Activated naive CD4-positive, alpha-beta T cell treated with anti-CD3 and anti-CD28 coated beads for 36 hours (primary cell): ENCODE results near the gene AFAP1L1. TPM values are rescaled to one million over a fixed set of nuclear protein-coding genes. Genes with fewer than 3 reads are reported as not detected.
"Not testable (repeated sequence)": the region's sequence is repeated elsewhere in the genome, so short reads cannot be mapped to it uniquely, and the experiment has no call there.

Source experiments
- CTCF ChIA-PET: fragments of 350-600 bp; sonication (Branson Sonifier 250); formaldehyde crosslinking; loops from one replicate; lab custom pipeline; 2021; ENCODE audit warnings: antibody characterized with exemption; lab: Charles Lee
- DNase-seq: peaks from one replicate; pipeline ENCODE4 v3.0.0-alpha.2; 2020
- H3K27ac Mint-ChIP-seq: one replicate; pipeline ENCODE4 v1.8.0; 2021; ENCODE audit warnings: mild to moderate bottlenecking, mixed read lengths
- H3K27me3 Mint-ChIP-seq: one replicate; pipeline ENCODE4 v1.8.0; 2021; ENCODE audit warnings: low read depth, mixed read lengths
- H3K36me3 Mint-ChIP-seq: one replicate; pipeline ENCODE4 v1.8.0; 2021; ENCODE audit warnings: low read depth, mixed read lengths
- H3K4me1 Mint-ChIP-seq: one replicate; pipeline ENCODE4 v1.8.0; 2021; ENCODE audit warnings: low read depth, mixed read lengths
- H3K4me3 Mint-ChIP-seq: one replicate; pipeline ENCODE4 v1.8.0; 2021; ENCODE audit warnings: mild to moderate bottlenecking, moderate library complexity, mixed read lengths
- H3K9me3 Mint-ChIP-seq: one replicate; pipeline ENCODE4 v1.8.0; 2021; ENCODE audit warnings: mixed read lengths
- intact Hi-C: fragments of 100-400 bp; cut with micrococcal nuclease; formaldehyde crosslinking; loops from one replicate; pipeline ENCODE4 v1.15.1; 2023
- total RNA-seq, 2 experiments: library from RNA; stranded (reverse); gene quantifications; one replicate each; pipeline ENCODE4 v1.2.3, GENCODE V29; 2021

AFAP1L1 gene
- total RNA-seq, 2 experiments from 2014 or later: 0.07 TPM; not detected in 1

GRCh38 chr5:149264439-149265067 lies 7.1 kb upstream of the AFAP1L1 start:
- intact Hi-C loops: loop anchor here (1.0 to 5.0 kb wide), 5 partner anchors 24 to 442 kb away; partner anchors contain the start of gene ABLIM3
- no peaks in the 10 kb centered on the region for H3K36me3 Mint-ChIP-seq
- H3K27me3 Mint-ChIP-seq: no peaks in the 10 kb centered on the region
- no peaks in the 10 kb centered on the region for H3K9me3 Mint-ChIP-seq
- H3K27ac Mint-ChIP-seq: no peak overlapping the region
- peak; percentile 67 for DNase-seq
- H3K4me1 Mint-ChIP-seq: peaks cover 7% of the 10 kb centered on the region
- CTCF ChIA-PET: interaction anchor here (0.7 to 5.3 kb wide), 16 partner anchors 10 to 524 kb away, joined by 3 to 88 read pairs (median 4); partner anchors contain the start of gene ABLIM3
- H3K4me3 Mint-ChIP-seq: no peak overlapping the region

- H3K9me3 Mint-ChIP-seq: no peaks in the 10 kb centered on the region
- no peak overlapping the region for H3K27ac Mint-ChIP-seq
- intact Hi-C loops: loop anchor here (2.0 to 5.0 kb wide), 4 partner anchors 24 to 443 kb away; no protein-coding TSS in a partner anchor
- no peak for DNase-seq
- no peaks in the 10 kb centered on the region for H3K36me3 Mint-ChIP-seq
- peaks cover 7% of the 10 kb centered on the region for H3K4me1 Mint-ChIP-seq
- CTCF ChIA-PET: interaction anchor here (0.7 to 5.3 kb wide), 17 partner anchors 10 to 524 kb away, joined by 3 to 88 read pairs (median 3); partner anchors contain the start of gene ABLIM3
- no peaks in the 10 kb centered on the region for H3K27me3 Mint-ChIP-seq
- no peak overlapping the region for H3K4me3 Mint-ChIP-seq
Measured at GRCh38 chr5:149265068-149265465, 6.6 kb upstream of the AFAP1L1 start.

DNA sequence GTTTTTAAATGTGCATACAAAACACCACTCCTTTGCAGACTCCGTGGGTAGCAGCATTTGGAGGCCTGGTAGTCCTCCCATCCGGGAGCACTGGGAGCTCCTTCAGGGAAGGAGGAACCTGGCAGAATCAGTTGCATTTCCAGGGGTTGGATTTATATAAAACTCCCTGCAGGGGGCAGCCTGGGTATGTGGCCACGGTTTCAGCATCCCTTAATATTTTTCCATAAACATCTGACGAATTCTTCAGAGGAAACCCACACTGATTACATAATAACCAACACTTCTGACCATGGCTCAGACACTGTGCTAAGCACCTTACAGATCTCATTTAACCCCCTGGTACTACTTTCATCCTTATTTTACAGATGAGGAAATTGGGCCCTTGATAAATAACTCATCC lies 6.1 kb upstream of the AFAP1L1 start:
- Mint-ChIP-seq H3K36me3 (no peaks in the 10 kb centered on the region), H3K9me3 (no peaks in the 10 kb centered on the region), H3K27me3 (no peaks in the 10 kb centered on the region)

GRCh38 chr5:149267241-149267973 lies 4.3 kb upstream of the AFAP1L1 start:
- H3K4me1 Mint-ChIP-seq: peaks cover 15% of the 10 kb centered on the region
- no peaks in the 10 kb centered on the region for H3K36me3 Mint-ChIP-seq
- no peak overlapping the region for H3K27ac Mint-ChIP-seq
- H3K27me3 Mint-ChIP-seq: peaks cover 13% of the 10 kb centered on the region
- H3K9me3 Mint-ChIP-seq: no peaks in the 10 kb centered on the region
- intact Hi-C loops: loop anchor here (5.0 kb wide), 3 partner anchors 40 to 445 kb away; no protein-coding TSS in a partner anchor
- H3K4me3 Mint-ChIP-seq: no peak overlapping the region
- CTCF ChIA-PET: interaction anchor here (0.9 to 5.3 kb wide), 6 partner anchors 9 to 232 kb away, joined by 3 to 88 read pairs (median 4); partner anchors contain the start of gene ABLIM3
- no peak for DNase-seq

More for the DNA sequence above, 6.1 kb upstream of the AFAP1L1 start:
- CTCF ChIA-PET: interaction anchor here (0.7 to 5.3 kb wide), 16 partner anchors 9 to 525 kb away, joined by 3 to 88 read pairs (median 4); partner anchors contain the start of gene ABLIM3
- H3K4me1 Mint-ChIP-seq: peaks cover 7% of the 10 kb centered on the region
- no peak overlapping the region for H3K4me3 Mint-ChIP-seq
- intact Hi-C loops: loop anchor here (2.0 to 5.0 kb wide), 4 partner anchors 25 to 443 kb away; no protein-coding TSS in a partner anchor
- no peak overlapping the region for H3K27ac Mint-ChIP-seq
- DNase-seq: no peak

DNA sequence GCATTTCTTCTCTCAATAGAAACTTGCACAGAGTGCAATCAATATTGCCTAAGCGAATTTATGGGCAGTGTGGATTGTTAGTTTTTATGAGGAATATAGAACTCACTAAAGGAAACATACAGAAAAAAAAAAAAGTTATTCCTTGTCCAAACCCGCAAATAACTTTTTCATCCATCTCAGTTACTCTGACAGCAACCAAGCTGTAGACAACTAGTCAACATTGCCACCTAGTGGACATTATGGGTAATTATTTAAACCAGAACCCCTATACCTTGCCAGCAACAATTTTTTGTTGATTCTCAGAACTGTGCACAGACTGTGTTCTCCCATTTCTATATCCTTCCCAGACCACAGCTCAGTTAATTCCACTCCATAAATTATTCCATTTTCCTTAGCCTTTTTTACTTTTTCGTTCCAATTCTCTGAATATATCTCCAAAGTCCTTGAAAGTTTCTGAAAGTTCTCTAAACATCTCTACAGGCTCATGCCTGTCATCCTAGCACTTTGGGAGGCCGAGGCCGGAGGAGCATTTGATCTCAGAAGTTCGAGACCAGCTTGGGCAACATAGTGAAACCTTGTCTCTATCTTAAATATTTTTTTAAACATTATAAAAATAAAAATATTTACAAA lies 2.6 kb upstream of the AFAP1L1 start:
- CTCF ChIA-PET: interaction anchor here (0.6 to 3.6 kb wide), 26 partner anchors 9 to 556 kb away, joined by 3 to 61 read pairs (median 4); partner anchors contain the start of genes ABLIM3 and PCYOX1L
- no peak for DNase-seq
- peaks cover 16% of the 10 kb centered on the region for H3K4me1 Mint-ChIP-seq
- intact Hi-C loops: loop anchor here (1.0 to 5.0 kb wide), 7 partner anchors 42 to 536 kb away; partner anchors contain the start of gene ABLIM3
- H3K27me3 Mint-ChIP-seq: peaks cover 20% of the 10 kb centered on the region
- no peaks in the 10 kb centered on the region for H3K9me3 Mint-ChIP-seq
- no peak overlapping the region for H3K27ac Mint-ChIP-seq
- no peaks in the 10 kb centered on the region for H3K36me3 Mint-ChIP-seq
- no peak overlapping the region for H3K4me3 Mint-ChIP-seq

- CTCF ChIA-PET: interaction anchor here (0.6 to 3.6 kb wide), 4 partner anchors 8 to 306 kb away, joined by 3 to 61 read pairs (median 4); partner anchors contain the start of gene ABLIM3
- Mint-ChIP-seq H3K27ac (no peak overlapping the region), H3K4me1 (peaks cover 9% of the 10 kb centered on the region), H3K4me3 (peak overlapping the region; percentile 58), H3K36me3 (no peaks in the 10 kb centered on the region), H3K9me3 (no peaks in the 10 kb centered on the region), H3K27me3 (peaks cover 20% of the 10 kb centered on the region)
- intact Hi-C loops: no loop called here
- DNase-seq: no peak
Measured at GRCh38 chr5:149271195-149271715, 404 bp upstream of the AFAP1L1 start.

GRCh38 chr5:149272781-149273180 lies 1.1 kb downstream of the AFAP1L1 start:
- H3K4me1 Mint-ChIP-seq, H3K36me3 Mint-ChIP-seq, intact Hi-C loops, H3K27ac Mint-ChIP-seq, H3K9me3 Mint-ChIP-seq, H3K4me3 Mint-ChIP-seq, DNase-seq: not testable (repeated sequence)
- CTCF ChIA-PET: interaction anchor here (1.0 to 1.6 kb wide), 3 partner anchors 94 to 237 kb away, joined by 3 read pairs; partner anchors contain the start of gene ABLIM3
- peaks cover 20% of the 10 kb centered on the region for H3K27me3 Mint-ChIP-seq

GRCh38 chr5:149273237-149273636 lies 1.6 kb downstream of the AFAP1L1 start:
- CTCF ChIA-PET: interaction anchor here (1.4 to 1.6 kb wide), 2 partner anchors 131 to 238 kb away, joined by 3 read pairs; partner anchors contain the start of gene ABLIM3

GRCh38 chr5:149273950-149274349 lies 2.3 kb downstream of the AFAP1L1 start:
- Mint-ChIP-seq H3K4me1 (peaks cover 9% of the 10 kb centered on the region), H3K27me3 (peaks cover 22% of the 10 kb centered on the region), H3K36me3 (no peaks in the 10 kb centered on the region), H3K27ac (no peak overlapping the region), H3K9me3 (no peaks in the 10 kb centered on the region), H3K4me3 (no peak overlapping the region)
- intact Hi-C loops: no loop called here
- CTCF ChIA-PET: interaction anchor here (0.7 to 1.4 kb wide), 3 partner anchors 9 to 158 kb away, joined by 3 to 5 read pairs (median 4); no protein-coding TSS in a partner anchor
- DNase-seq: no peak

More at GRCh38 chr5:149273237-149273636, 1.6 kb downstream of the AFAP1L1 start:
- H3K36me3 Mint-ChIP-seq: no peaks in the 10 kb centered on the region
- peaks cover 9% of the 10 kb centered on the region for H3K4me1 Mint-ChIP-seq
- no peak overlapping the region for H3K27ac Mint-ChIP-seq
- H3K27me3 Mint-ChIP-seq: peaks cover 20% of the 10 kb centered on the region
- no peak overlapping the region for H3K4me3 Mint-ChIP-seq
- no peak for DNase-seq
- no peaks in the 10 kb centered on the region for H3K9me3 Mint-ChIP-seq
- intact Hi-C loops: no loop called here

DNA sequence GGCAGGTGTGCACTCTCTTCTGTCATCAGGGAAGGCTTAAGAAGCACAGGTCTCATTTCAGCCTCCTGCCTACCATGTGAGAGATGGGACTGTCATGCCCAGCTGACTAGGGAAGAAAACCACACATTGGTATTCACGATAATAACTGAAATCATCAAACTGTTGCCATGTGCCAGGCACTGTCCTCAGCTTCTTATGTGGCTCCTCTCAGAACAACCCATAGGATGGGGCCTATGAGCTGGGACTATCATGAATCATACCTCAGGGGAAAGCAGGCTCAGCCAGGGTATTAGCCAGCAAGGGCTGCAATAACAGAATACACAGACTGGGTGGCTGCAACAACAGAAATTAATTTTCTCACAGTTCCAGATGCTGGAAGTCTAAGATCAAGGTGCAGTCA lies 3.3 kb downstream of the AFAP1L1 start:
- H3K4me1 Mint-ChIP-seq: peaks cover 9% of the 10 kb centered on the region
- no peaks in the 10 kb centered on the region for H3K9me3 Mint-ChIP-seq
- intact Hi-C loops: no loop called here
- no peak overlapping the region for H3K4me3 Mint-ChIP-seq
- CTCF ChIA-PET: interaction anchor here (0.7 to 1.4 kb wide), 4 partner anchors 10 to 159 kb away, joined by 3 to 5 read pairs (median 4); no protein-coding TSS in a partner anchor
- no peak for DNase-seq
- no peak overlapping the region for H3K27ac Mint-ChIP-seq
- H3K36me3 Mint-ChIP-seq: no peaks in the 10 kb centered on the region
- H3K27me3 Mint-ChIP-seq: peaks cover 25% of the 10 kb centered on the region

DNA sequence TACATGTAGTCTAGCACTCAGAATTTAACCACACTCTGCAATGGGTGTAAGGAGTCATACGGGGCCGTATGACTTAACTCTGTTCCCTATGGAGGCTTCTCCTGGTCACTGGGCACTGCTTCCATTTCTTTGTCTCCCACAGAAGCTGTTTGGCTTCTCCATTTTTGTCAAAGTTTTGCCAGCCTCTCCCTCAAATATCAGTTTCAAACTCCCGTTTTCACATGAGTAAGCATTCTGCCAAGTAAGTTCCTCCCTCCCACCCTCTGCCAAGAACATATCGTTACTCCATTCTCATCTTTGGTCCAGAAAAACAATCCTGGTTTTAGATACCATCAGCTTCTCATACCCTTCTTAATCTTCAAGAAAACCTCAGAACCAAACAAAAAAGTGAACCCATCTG lies 6.1 kb downstream of the AFAP1L1 start:
- H3K4me3 Mint-ChIP-seq: no peak overlapping the region
- no peak for DNase-seq
- H3K27me3 Mint-ChIP-seq: peaks cover 10% of the 10 kb centered on the region
- intact Hi-C loops: no loop called here
- CTCF ChIA-PET: interaction anchor here (1.1 to 1.7 kb wide), 4 partner anchors 9 to 190 kb away, joined by 3 to 4 read pairs (median 4); no protein-coding TSS in a partner anchor
- H3K9me3 Mint-ChIP-seq: no peaks in the 10 kb centered on the region
- no peaks in the 10 kb centered on the region for H3K4me1 Mint-ChIP-seq
- H3K27ac Mint-ChIP-seq: no peak overlapping the region
- no peaks in the 10 kb centered on the region for H3K36me3 Mint-ChIP-seq
